Nephron progenitor cell (in vitro differentiated cells): Measurements from ENCODE around the gene DNAJB1.

Experiments
- DNase-seq: peaks from one replicate; pipeline ENCODE4 v3.0.0; 2021
- H3K27ac Mint-ChIP-seq: 2 replicates; pipeline ENCODE4 v1.8.0; 2021; ENCODE audit warnings: mild to moderate bottlenecking, moderate library complexity, mixed read lengths
- H3K27me3 Mint-ChIP-seq: 2 replicates; pipeline ENCODE4 v1.8.0; 2021; ENCODE audit warnings: mild to moderate bottlenecking, low read depth, mixed read lengths; ENCODE audit not compliant: poor library complexity
- H3K36me3 Mint-ChIP-seq: 2 replicates; pipeline ENCODE4 v1.8.0; 2021; ENCODE audit warnings: low read depth, mixed read lengths
- H3K4me1 Mint-ChIP-seq: 2 replicates; pipeline ENCODE4 v1.8.0; 2021; ENCODE audit warnings: mixed read lengths
- H3K4me3 Mint-ChIP-seq: 2 replicates; pipeline ENCODE4 v1.8.0; 2021; ENCODE audit warnings: mild to moderate bottlenecking, moderate library complexity, mixed read lengths
- H3K9me3 Mint-ChIP-seq: 2 replicates; pipeline ENCODE4 v1.8.0; 2021; ENCODE audit warnings: mild to moderate bottlenecking, moderate library complexity, mixed read lengths
- TF ChIP-seq, protein P1 (sequence below): fragments of 200-600 bp; sonication (generic); IDR thresholded peaks from 2 replicates; pipeline ENCODE4 v1.5.0; 2021; ENCODE audit warnings: antibody characterized with exemption

DNAJB1 gene

DNA sequence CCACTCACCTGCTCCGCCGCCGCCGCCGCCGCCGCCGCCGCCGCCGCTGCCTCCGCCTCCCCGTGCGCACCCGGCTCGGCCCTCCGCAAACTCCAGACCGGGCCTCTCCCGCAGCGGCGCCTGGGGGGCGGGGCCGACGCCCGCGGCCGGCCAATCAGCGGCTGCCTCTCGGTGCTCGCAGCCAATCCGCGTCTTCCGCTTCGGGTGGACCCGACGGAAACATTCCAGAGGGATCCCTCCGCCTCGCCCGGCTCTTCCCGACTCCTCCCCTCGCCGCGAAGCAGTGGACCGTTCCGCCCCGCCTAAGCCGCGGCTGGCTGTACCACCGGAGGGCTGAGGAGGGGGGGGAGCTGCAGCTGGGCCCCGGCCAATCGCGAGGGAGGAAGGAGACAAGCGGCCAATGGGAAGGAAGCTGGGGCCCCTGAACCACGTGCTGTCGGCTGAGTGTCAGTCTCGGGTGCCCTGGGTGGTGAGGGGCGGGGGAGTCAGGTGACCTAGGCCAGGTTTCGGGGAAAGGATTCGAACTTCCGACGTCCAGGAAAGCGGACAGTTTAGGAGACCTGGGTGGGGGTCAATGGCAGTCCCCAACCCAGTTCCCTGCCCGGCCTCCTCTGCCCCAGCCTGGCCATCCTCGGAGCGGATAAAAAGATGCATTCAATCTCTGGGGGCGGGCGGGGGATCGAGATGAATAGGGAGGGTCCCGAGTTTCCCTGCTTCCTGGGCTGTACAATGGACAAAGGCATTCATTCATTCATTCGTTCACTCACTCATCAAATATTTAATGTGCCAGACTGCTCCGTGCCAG is 22.0 kb downstream of the DNAJB1 start, which contains the start of gene GIPC1:
Gene GIPC1 (minus strand): TSS at position 99 of the 805 bp plus-strand sequence. CDS start 13,151 bp downstream, outside the sequence.
- Mint-ChIP-seq H3K36me3 (peaks cover 21% of the 10 kb centered on the region), H3K9me3 (no peaks in the 10 kb centered on the region), H3K4me1 (peaks cover 29% of the 10 kb centered on the region), H3K27me3 (peaks cover 6% of the 10 kb centered on the region), H3K4me3 (peak within 1 kb of the TSS; percentile 88), H3K27ac (peak within 1 kb of the TSS; percentile 48)
- peak; percentile 97 for DNase-seq
- TF ChIP-seq, protein P1, sequence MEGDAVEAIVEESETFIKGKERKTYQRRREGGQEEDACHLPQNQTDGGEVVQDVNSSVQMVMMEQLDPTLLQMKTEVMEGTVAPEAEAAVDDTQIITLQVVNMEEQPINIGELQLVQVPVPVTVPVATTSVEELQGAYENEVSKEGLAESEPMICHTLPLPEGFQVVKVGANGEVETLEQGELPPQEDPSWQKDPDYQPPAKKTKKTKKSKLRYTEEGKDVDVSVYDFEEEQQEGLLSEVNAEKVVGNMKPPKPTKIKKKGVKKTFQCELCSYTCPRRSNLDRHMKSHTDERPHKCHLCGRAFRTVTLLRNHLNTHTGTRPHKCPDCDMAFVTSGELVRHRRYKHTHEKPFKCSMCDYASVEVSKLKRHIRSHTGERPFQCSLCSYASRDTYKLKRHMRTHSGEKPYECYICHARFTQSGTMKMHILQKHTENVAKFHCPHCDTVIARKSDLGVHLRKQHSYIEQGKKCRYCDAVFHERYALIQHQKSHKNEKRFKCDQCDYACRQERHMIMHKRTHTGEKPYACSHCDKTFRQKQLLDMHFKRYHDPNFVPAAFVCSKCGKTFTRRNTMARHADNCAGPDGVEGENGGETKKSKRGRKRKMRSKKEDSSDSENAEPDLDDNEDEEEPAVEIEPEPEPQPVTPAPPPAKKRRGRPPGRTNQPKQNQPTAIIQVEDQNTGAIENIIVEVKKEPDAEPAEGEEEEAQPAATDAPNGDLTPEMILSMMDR, result no peak

DNA sequence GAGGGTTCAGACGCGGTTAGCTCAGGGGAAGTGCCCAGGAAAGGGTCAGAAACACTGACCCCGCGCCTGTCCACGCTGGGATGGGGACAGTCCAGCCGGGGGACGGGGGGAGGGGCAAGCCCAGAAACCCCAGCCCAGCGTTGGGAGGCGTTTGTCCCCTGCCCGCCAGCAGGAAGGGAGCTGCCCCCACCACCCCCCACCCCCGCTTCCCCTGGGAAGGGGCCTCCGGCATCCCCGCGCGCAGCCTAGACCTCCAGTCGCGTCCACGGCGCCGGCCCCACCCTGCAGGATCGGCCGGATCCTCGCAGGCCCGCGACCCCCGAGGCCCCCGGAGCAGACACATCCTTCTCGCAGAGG is 22.5 kb downstream of the DNAJB1 start:
- H3K27me3 Mint-ChIP-seq, result peaks cover 6% of the 10 kb centered on the region
- H3K27ac Mint-ChIP-seq, result peak overlapping the region; percentile 31
- TF ChIP-seq, protein P1, result no peak
- no peak for DNase-seq
- H3K4me3 Mint-ChIP-seq, result peak overlapping the region; percentile 88
- H3K4me1 Mint-ChIP-seq, result peaks cover 29% of the 10 kb centered on the region
- H3K36me3 Mint-ChIP-seq, result peaks cover 23% of the 10 kb centered on the region
- H3K9me3 Mint-ChIP-seq, result no peaks in the 10 kb centered on the region

DNA sequence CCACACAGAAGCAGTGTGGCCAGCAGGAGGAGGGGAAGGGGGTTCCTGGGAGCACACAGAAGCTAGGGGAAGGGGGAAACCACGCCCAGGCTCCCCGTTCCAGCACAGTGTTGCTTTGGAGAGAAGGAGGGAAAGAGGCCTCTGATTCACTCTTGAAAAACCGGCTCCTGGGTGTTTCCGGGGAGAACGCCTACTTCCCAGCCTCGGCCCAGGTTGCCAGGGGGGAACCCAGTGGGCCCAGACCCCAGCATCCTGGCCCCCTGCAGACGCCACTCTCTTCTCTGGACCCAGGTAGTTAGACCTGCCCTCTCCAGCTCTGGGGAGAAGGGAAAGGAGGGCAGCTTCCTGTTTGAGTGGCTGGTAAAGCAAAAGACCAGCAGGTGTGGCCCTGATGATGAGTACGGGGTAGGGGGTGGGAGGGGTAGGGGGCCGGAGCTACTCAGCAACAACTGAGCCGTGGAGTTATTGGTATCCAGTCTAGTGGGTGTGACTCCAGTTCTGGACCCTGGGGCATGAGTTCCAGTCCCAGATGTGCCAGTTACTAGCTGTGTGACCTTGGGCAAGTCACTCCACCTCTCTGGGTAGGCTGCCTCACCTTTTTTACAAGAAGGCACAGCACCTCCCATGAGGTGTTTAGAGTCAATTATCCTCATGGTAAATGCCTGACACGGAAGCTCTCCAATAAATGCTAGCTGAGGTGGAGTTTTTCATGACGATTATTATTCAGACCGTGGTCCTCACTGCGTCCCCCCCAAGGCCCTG is 23.1 kb downstream of the DNAJB1 start:
- Mint-ChIP-seq H3K9me3 (no peaks in the 10 kb centered on the region), H3K27ac (peak overlapping the region; percentile 31)

DNA sequence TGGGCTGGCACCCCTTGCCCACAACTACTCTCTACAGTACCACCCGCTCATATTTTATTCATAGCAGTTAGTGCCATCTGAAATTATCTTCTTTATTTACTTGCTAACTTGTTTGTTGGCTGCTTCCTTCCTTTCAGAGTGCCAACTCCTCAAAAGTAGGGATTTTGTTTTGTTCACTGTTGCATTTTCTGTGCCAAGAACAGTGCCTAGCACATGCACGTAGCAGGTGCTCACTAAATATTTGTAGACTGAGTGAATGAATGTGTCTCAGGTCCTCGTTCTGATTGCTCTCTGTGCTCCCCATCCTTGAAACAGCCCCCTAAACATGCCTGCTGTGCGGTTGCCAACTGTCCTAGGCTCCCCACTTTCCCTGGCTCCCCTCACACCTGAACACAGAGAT is 23.8 kb downstream of the DNAJB1 start:
- no peaks in the 10 kb centered on the region for H3K27me3 Mint-ChIP-seq
- peaks cover 29% of the 10 kb centered on the region for H3K4me1 Mint-ChIP-seq
- no peaks in the 10 kb centered on the region for H3K9me3 Mint-ChIP-seq
- peaks cover 30% of the 10 kb centered on the region for H3K36me3 Mint-ChIP-seq
- peak overlapping the region; percentile 88 for H3K4me3 Mint-ChIP-seq
- TF ChIP-seq, protein P1, result no peak
- H3K27ac Mint-ChIP-seq, result no peak overlapping the region
- DNase-seq, result no peak

More for the DNA sequence above, 23.1 kb downstream of the DNAJB1 start:
- peak overlapping the region; percentile 88 for H3K4me3 Mint-ChIP-seq
- H3K4me1 Mint-ChIP-seq, result peaks cover 29% of the 10 kb centered on the region
- TF ChIP-seq, protein P1, result no peak
- peaks cover 3% of the 10 kb centered on the region for H3K27me3 Mint-ChIP-seq
- DNase-seq, result no peak
- H3K36me3 Mint-ChIP-seq, result peaks cover 23% of the 10 kb centered on the region

DNA sequence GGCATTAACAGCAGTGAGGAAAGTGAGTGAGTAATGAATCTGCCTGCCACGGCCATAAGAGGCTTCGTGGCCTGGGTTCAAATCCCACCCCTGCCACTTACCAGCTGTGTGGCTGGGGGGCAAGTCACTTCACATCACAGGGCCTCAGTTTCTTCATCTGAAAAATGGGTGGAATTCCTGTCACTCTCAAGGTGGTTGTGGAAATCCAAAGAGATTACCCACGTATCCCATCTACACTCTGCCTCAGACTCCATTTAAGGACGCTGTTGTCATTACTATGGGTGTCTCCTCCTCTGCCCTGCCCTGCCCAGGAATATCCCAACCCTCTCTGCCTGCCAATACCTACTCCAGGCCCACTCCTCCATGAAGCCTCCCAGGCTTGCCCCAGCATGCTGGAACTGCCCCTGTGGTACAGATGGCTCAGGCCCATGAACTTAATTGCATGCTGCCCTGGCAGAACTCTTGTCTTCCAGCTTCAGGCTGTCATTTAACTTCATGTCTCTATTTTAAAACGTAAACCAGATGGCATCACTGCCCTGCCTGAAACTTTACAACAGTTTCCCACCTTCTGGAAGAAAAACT is 25.4 kb downstream of the DNAJB1 start:
- DNase-seq, result no peak
- TF ChIP-seq, protein P1, result no peak
- H3K9me3 Mint-ChIP-seq, result no peaks in the 10 kb centered on the region
- no peak overlapping the region for H3K4me3 Mint-ChIP-seq
- H3K27ac Mint-ChIP-seq, result no peak overlapping the region
- H3K27me3 Mint-ChIP-seq, result no peaks in the 10 kb centered on the region
- H3K36me3 Mint-ChIP-seq, result peaks cover 37% of the 10 kb centered on the region
- peaks cover 29% of the 10 kb centered on the region for H3K4me1 Mint-ChIP-seq
